Subcutaneous adipose tissue (tissue), 4 donors: ENCODE data around the gene GTF3C6. TPM values are rescaled to one million over a fixed set of nuclear protein-coding genes. Genes with fewer than 3 reads are reported as not detected.

Experiments
- CTCF ChIP-seq: fragments of 450-650 bp; IDR thresholded peaks from one replicate; pipeline ENCODE4 v1.5.1; 2016; ENCODE audit warnings: low read depth, mild to moderate bottlenecking, control low read depth, antibody characterized with exemption, moderate library complexity
- total RNA-seq, 4 donors: library from RNA; depleted of rRNA; stranded (reverse); fragments of >200 nt; gene quantifications; one replicate each; pipeline ENCODE4 v1.1.0, GENCODE V29; 2016

The GTF3C6 gene
- total RNA-seq, 4 donors from 2014 or later: 26.9 to 75.7 (median 34.7) TPM

GRCh38 chr6:110981202-110981600 is 22.7 kb downstream of the GTF3C6 start:
- no peak for TF ChIP-seq CTCF

- no peak for TF ChIP-seq CTCF
Observed at GRCh38 chr6:110990840-110991576, 32.5 kb downstream of the GTF3C6 start.

GRCh38 chr6:110996691-110997090 is 38.2 kb downstream of the GTF3C6 start:
- no peak for TF ChIP-seq CTCF

GRCh38 chr6:110999634-111000270 is 41.2 kb downstream of the GTF3C6 start:
- TF ChIP-seq CTCF: no peak

- TF ChIP-seq CTCF: no peak
Observed at GRCh38 chr6:111002350-111002749, 43.8 kb downstream of the GTF3C6 start.

GRCh38 chr6:111011360-111012142 is 53.0 kb downstream of the GTF3C6 start:
- no peak for TF ChIP-seq CTCF

- TF ChIP-seq CTCF: no peak
Observed at GRCh38 chr6:111012143-111012452, 53.6 kb downstream of the GTF3C6 start.
